Ascending aorta (tissue), 2 donors: ENCODE results near the gene GALNT9. TPM values are rescaled to one million over a fixed set of nuclear protein-coding genes. Genes with fewer than 3 reads are reported as not detected.

ENCODE experiments used
- DNase-seq, 2 donors: peaks; one replicate each; pipeline ENCODE4 v3.0.0-alpha.2; 2019; ENCODE audit warnings: low spot score in 2 of 2
- H3K27ac ChIP-seq, 2 donors: fragments of 200-600 bp; sonication (generic); one replicate each; pipeline ENCODE4 v1.5.1; 2016 to 2017; ENCODE audit warnings: mild to moderate bottlenecking in 1 of 2
- H3K27me3 ChIP-seq: fragments of 200-600 bp; sonication (generic); one replicate; pipeline ENCODE4 v1.5.1; 2017
- H3K36me3 ChIP-seq, 2 donors: fragments of 200-600 bp; sonication (generic); one replicate each; pipeline ENCODE4 v1.5.1; 2016
- H3K4me1 ChIP-seq, 2 donors: fragments of 200-600 bp; sonication (generic); one replicate each; pipeline ENCODE4 v1.5.1; 2016 to 2017; ENCODE audit warnings: mild to moderate bottlenecking in 1 of 2
- H3K4me3 ChIP-seq, 2 donors: fragments of 200-600 bp; sonication (generic); one replicate each; pipeline ENCODE4 v1.5.1; 2016 to 2017; ENCODE audit warnings: mild to moderate bottlenecking in 1 of 2
- H3K9me3 ChIP-seq, 2 donors: fragments of 200-600 bp; sonication (generic); one replicate each; pipeline ENCODE4 v1.5.1; 2016
- CTCF ChIP-seq, 3 experiments: fragments of 200-600 bp in 2 of 3; fragments of 450-650 bp in 1 of 3; sonication (generic) in 2 of 3; IDR thresholded peaks; one replicate each; pipeline ENCODE4 v1.5.1; 2016 to 2019; ENCODE audit warnings: antibody characterized with exemption in 3 of 3, mild to moderate bottlenecking in 1 of 3, moderate library complexity in 1 of 3
- intact Hi-C: fragments of 100-400 bp; cut with DNase I; formaldehyde crosslinking; loops from one replicate; pipeline ENCODE4 v1.15.1; 2023
- total RNA-seq: library from RNA; depleted of rRNA; stranded (reverse); fragments of >200 nt; gene quantifications from one replicate; pipeline ENCODE4 v1.1.0, GENCODE V29; 2016

Gene GALNT9
- total RNA-seq, 1 donor from 2014 or later: not detected

- Histone ChIP-seq H3K36me3 (no peaks in the 10 kb centered on the region), H3K4me3 (no peak overlapping the region), H3K27me3 (no peaks in the 10 kb centered on the region), H3K4me1 (peaks cover 0 to 3% of the 10 kb centered on the region in 2 donors), H3K9me3 (no peaks in the 10 kb centered on the region), H3K27ac (no peak overlapping the region)
- TF ChIP-seq CTCF (IDR thresholded peaks at IDR 0.05): no peak
- DNase-seq: no peak
- intact Hi-C loops: no loop called here
Measured at GRCh38 chr12:132327336-132328171, 1.8 kb downstream of the GALNT9 start.

DNA sequence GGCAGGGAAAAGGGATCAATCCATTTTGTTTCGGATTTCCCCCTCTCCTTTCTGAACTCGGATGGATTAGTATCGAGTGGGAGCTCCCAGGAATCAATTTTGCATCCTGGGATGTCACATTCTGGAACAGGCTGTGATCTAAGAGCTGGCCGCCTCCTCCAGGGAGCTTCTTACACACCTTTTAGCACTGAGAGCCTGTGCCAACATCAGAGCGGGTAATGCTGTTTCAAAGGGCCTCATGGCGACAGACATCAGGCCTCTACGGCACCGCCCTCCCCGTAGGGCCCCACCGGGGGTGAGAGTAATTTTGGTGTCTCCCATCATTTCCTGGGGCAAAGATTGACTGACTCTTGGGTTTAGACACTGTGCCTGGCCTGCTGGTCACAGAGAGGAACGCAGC lies 2.7 kb downstream of the GALNT9 start:
- Histone ChIP-seq H3K36me3 (no peaks in the 10 kb centered on the region), H3K4me1 (peaks cover 0 to 3% of the 10 kb centered on the region in 2 donors), H3K27me3 (no peaks in the 10 kb centered on the region), H3K4me3 (no peak overlapping the region), H3K27ac (no peak overlapping the region), H3K9me3 (no peaks in the 10 kb centered on the region)
- intact Hi-C loops: no loop called here
- no peak for TF ChIP-seq CTCF (IDR thresholded peaks at IDR 0.05)
- no peak for DNase-seq

DNA sequence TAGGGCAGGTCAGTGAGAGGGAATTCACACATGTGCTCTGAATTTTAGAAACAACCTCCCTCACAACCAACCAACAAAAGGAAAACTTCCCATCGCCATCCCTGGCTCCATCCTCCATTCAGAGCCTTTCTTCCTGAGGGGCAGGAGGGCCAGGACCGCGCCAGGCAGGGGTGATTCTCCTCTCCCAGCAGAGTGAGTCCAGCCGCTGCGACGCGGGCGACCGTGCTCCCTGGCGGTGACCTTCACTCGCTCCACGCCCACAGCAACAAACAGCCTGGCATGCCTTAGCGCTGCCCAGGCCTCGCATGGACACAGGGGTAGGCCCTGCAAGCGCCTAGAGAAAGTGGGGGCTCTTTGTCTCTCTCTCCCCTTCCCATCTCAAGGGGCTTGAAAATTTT lies 3.7 kb downstream of the GALNT9 start:
- Histone ChIP-seq H3K27ac (no peak overlapping the region), H3K36me3 (no peaks in the 10 kb centered on the region), H3K27me3 (no peaks in the 10 kb centered on the region), H3K9me3 (no peaks in the 10 kb centered on the region), H3K4me1 (peaks cover 0 to 3% of the 10 kb centered on the region in 2 donors), H3K4me3 (no peak overlapping the region)
- TF ChIP-seq CTCF (IDR thresholded peaks at IDR 0.05): no peak
- intact Hi-C loops: no loop called here
- DNase-seq: no peak

DNA sequence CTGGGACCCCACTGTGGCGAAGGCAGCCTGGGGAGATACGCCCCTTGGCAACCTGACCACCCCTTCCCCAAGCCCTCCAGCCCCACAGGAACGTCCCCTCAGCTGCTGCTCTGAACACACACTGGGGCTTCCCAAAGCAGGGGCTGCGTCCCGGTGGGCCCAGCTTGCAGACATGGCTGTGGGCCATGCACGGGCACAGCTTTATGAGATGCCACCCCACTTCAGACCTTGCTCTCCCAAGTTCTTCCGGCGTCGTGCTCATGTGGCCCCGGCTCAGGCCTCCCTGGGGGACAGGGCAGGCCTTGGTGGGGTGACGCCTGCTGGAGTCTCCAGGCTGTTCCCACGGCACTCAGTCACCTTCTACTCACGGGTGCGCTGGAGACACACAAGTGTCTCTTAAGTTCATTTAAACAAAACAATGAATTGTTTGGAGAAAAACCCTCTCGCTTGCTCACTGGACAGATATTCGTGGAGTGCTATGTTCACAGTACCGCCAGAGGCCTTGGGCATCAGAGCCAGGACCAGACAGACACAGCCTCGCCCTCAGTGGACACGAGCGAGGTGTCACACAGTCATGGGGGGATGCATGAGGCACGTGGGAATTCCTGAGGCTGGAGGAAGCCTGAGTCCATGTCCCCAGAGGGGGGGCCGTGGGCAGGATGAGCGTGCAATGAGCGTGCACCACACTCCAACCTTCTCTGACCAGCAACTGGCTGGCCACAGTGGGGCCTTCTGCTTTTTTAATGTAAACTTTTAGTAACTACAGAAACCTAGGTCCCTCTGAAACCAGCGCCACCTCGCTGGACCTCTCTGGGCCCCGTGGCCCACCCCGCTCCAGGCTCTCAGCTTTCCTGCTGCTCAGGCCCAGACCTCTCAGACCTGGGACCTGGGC lies 4.3 kb downstream of the GALNT9 start:
- no peaks in the 10 kb centered on the region for H3K9me3 ChIP-seq
- H3K4me1 ChIP-seq: peaks cover 0 to 3% of the 10 kb centered on the region in 2 donors
- TF ChIP-seq CTCF (IDR thresholded peaks at IDR 0.05): no peak
- H3K36me3 ChIP-seq: no peaks in the 10 kb centered on the region
- no peaks in the 10 kb centered on the region for H3K27me3 ChIP-seq
- no peak overlapping the region for H3K4me3 ChIP-seq
- intact Hi-C loops: no loop called here
- no peak overlapping the region for H3K27ac ChIP-seq
- DNase-seq: no peak

GRCh38 chr12:132324173-132324572 lies 5.2 kb downstream of the GALNT9 start:
- Histone ChIP-seq H3K4me1 (peaks cover 0 to 3% of the 10 kb centered on the region in 2 donors), H3K27me3 (no peaks in the 10 kb centered on the region), H3K9me3 (no peaks in the 10 kb centered on the region)

More at GRCh38 chr12:132324173-132324572, 5.2 kb downstream of the GALNT9 start:
- intact Hi-C loops: no loop called here
- DNase-seq: no peak
- Histone ChIP-seq H3K27ac (no peak overlapping the region), H3K4me3 (no peak overlapping the region), H3K36me3 (no peaks in the 10 kb centered on the region)
- TF ChIP-seq CTCF (IDR thresholded peaks at IDR 0.05): no peak
